ENCODE data around the gene GPX2.

The GPX2 gene

GRCh38 chr14:64958743-64959142 lies 16.2 kb upstream of the GPX2 start:
- DNase-seq: no peak

- no peak for DNase-seq
Observed at GRCh38 chr14:64958201-64958600, 15.7 kb upstream of the GPX2 start.

GRCh38 chr14:64956697-64957406 lies 14.3 kb upstream of the GPX2 start:
- DNase-seq: no peak

GRCh38 chr14:64955297-64955696 lies 12.8 kb upstream of the GPX2 start:
- DNase-seq: peak; percentile 11

- no peak for DNase-seq
Observed at GRCh38 chr14:64954491-64955240, 12.1 kb upstream of the GPX2 start.

GRCh38 chr14:64953661-64954060 lies 11.1 kb upstream of the GPX2 start:
- DNase-seq: no peak

GRCh38 chr14:64953310-64953654 lies 10.7 kb upstream of the GPX2 start:
- DNase-seq: no peak

- peak; percentile 10 for DNase-seq
Observed at GRCh38 chr14:64952598-64953309, 10.2 kb upstream of the GPX2 start.

GRCh38 chr14:64951724-64952123 lies 9.2 kb upstream of the GPX2 start:
- DNase-seq: no peak

GRCh38 chr14:64951291-64951690 lies 8.7 kb upstream of the GPX2 start:
- no peak for DNase-seq

GRCh38 chr14:64950889-64951288 lies 8.3 kb upstream of the GPX2 start:
- DNase-seq: no peak

- DNase-seq: no peak
Observed at GRCh38 chr14:64948612-64949210, 6.2 kb upstream of the GPX2 start.

- no peak for DNase-seq
Observed at GRCh38 chr14:64947710-64948611, 5.4 kb upstream of the GPX2 start.

GRCh38 chr14:64946310-64947045 lies 3.9 kb upstream of the GPX2 start:
- no peak for DNase-seq

- DNase-seq: no peak
Observed at GRCh38 chr14:64945431-64946178, 3.1 kb upstream of the GPX2 start.

- no peak for DNase-seq
Observed at GRCh38 chr14:64944861-64945260, 2.3 kb upstream of the GPX2 start.

- no peak for DNase-seq
Observed at GRCh38 chr14:64944041-64944440, 1.5 kb upstream of the GPX2 start.

GRCh38 chr14:64943556-64943955 lies 1.0 kb upstream of the GPX2 start:
- no peak for DNase-seq

- no peak for DNase-seq
Observed at GRCh38 chr14:64940336-64940910, 2.1 kb downstream of the GPX2 start.

GRCh38 chr14:64939817-64940190 lies 2.7 kb downstream of the GPX2 start:
- DNase-seq: no peak
